NOMO-1 (cell line): Measurements from ENCODE around the gene SLC9A2.

ENCODE experiments used
- DNase-seq, 2 experiments: peaks; one replicate each; lab custom pipeline; 2025; ENCODE audit not compliant: unreplicated experiment in 2 of 2; lab: John Stamatoyannopoulos, UW

SLC9A2 gene

GRCh38 chr2:102615620-102616436 is 3.5 kb upstream of the SLC9A2 start:
- peak; percentile 56 to 61 for DNase-seq

DNA sequence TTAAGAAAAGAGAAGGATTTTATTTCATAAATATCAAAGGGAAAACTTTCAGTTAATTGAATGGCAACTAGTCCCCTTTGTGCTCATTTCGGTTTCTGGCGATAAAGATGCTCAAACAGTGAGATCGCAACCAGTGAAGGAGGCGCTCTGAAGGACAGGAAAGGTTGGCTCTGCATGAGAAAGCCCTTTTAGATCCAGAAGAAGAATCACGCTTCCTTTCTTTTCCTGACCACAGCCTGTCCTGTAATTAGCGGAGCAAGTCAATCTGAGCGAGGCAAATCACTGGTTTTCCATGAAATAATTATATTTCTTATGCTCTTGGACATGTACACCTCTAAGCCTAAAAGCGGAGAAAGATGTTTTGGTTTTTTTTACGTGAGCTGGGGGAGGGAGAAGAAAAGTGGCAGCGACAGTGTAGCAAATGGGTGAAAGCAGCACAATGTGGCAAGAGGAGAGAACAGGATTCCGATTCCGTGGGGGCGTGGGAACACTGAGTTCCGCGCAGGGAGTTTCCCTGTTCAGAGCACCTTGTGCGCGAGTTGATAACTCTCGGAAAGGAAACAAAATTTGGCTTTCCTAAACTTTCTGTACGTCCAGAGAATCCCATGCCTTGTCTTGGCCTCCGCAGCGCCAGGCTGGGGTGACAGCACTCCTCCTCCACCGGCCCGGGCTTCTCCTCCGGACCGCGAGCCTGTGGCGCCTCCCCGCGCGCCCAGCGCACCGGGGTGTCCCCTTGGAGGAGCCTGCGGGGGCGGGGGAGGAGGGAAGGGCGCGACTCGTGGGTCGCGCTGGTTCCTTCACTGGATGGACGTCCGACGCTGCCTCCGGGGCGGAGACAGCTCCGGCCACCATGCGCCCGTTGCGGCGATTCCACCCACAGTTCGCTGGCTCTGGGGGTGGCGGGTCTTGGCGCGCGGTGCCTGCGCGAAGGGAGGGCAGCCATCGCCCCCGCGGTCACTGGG is 620 bp upstream of the SLC9A2 start:
- no peak for DNase-seq

- no peak for DNase-seq
Observed at GRCh38 chr2:102620332-102620731, 979 bp downstream of the SLC9A2 start.

DNA sequence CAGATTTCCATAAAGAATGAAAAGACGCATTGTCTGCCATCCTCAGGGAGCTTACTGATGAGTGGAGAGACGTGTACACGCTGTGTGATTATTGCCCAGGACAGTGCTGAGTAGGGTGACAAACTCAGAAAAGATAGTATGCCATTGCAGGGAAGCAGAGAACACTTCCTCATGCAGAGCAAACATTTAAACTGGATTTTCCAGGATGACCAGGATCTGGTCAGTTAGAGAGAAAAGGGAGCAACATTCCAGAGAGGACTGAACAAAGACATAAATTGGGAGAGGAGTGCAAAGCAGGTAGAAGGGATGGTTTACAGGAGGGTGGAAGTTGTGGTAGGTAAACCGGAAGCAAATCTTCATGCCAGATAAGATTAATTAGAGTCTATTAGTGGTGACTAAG is 2.3 kb downstream of the SLC9A2 start:
- no peak for DNase-seq

- DNase-seq, result no peak
Observed at GRCh38 chr2:102622646-102623045, 3.3 kb downstream of the SLC9A2 start.

- DNase-seq, result no peak
Observed at GRCh38 chr2:102630458-102630857, 11.1 kb downstream of the SLC9A2 start.

GRCh38 chr2:102632380-102633175 is 13.2 kb downstream of the SLC9A2 start:
- no peak for DNase-seq

DNA sequence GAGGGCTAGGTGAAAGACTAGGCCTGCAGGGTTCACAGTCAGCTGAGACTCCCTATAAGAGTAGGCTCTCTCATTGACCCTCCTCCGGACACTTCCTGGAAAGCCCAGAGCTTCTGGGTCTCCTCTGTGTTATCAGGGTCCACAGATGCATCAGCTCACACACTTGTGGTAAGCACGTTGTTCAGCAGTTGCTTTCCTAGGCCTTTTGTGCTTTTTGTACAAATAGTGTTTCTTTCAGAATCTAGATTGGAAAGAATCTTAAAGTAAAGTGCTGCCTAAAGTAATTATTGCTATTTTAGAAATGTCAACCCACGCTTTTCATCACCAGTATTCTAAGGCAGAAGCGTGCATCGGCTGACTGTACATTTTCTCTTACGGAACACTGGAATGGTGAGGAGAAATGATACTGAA is 15.5 kb downstream of the SLC9A2 start:
- no peak for DNase-seq

GRCh38 chr2:102635317-102635716 is 16.0 kb downstream of the SLC9A2 start:
- no peak for DNase-seq

GRCh38 chr2:102636283-102636907 is 17.0 kb downstream of the SLC9A2 start:
- DNase-seq, result no peak

- no peak for DNase-seq
Observed at GRCh38 chr2:102637358-102637757, 18.0 kb downstream of the SLC9A2 start.

- no peak for DNase-seq
Observed at GRCh38 chr2:102639429-102639828, 20.1 kb downstream of the SLC9A2 start.

GRCh38 chr2:102652126-102652525 is 32.8 kb downstream of the SLC9A2 start:
- DNase-seq, result no peak

- DNase-seq, result no peak
Observed at GRCh38 chr2:102657770-102658169, 38.4 kb downstream of the SLC9A2 start.

DNA sequence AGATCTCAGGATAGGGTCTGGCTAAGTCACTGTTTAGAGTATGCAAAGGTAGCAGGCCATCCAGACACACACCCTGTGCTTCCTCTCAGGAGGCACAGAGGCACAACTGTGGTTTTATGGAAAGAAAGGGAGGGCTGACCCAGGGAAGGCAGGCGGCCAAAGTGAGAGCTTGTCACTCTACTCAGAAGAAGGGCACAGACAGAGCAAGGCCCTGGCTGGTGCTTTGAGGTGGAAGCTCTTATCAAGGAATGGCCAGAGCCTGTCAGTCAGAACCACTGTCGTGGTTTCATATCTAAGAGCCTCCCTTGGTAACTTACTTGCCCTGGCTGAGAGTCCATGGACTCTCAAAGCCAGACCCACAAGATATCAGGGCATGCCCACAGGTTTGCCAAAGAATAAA is 40.7 kb downstream of the SLC9A2 start:
- DNase-seq, result no peak

DNA sequence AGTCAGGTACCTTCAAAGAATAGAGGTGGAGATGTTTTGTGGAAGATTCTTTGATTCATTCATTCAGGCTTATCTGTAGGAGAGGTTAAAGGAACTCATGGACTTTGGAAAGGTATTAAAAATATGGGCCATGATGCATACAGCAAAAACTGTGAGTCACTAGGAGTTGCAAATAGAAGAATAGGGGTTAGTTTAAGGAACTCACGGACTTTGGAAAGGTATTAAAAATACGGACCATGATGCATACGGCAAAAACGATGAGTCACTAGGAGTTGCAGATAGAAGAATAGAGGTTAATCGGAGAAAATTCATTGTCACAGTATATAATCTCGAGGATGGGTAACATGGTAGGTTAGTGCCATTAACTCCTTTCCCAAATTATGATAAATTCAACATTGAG is 41.2 kb downstream of the SLC9A2 start:
- DNase-seq, result no peak

DNA sequence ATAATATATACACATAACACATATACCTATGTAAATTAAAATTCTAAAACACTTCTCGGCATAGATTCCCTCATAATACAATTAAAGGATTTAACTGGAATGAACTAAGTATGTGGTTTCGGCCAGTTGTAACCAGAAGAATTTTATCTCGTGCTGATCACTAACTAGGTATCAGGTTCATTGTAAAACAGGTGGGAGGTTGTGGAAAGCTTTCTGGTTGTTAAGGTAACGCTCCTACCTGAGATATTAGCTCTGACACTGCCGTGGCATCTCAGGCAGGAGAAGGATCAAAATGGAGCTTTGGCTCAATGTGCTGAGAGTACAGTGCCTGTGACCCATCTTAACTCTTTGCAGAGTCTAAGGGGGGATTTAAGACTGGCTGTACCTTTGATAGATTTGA is 42.5 kb downstream of the SLC9A2 start:
- DNase-seq, result no peak

GRCh38 chr2:102662833-102663232 is 43.5 kb downstream of the SLC9A2 start:
- no peak for DNase-seq

- DNase-seq, result no peak
Observed at GRCh38 chr2:102663381-102663780, 44.0 kb downstream of the SLC9A2 start.

DNA sequence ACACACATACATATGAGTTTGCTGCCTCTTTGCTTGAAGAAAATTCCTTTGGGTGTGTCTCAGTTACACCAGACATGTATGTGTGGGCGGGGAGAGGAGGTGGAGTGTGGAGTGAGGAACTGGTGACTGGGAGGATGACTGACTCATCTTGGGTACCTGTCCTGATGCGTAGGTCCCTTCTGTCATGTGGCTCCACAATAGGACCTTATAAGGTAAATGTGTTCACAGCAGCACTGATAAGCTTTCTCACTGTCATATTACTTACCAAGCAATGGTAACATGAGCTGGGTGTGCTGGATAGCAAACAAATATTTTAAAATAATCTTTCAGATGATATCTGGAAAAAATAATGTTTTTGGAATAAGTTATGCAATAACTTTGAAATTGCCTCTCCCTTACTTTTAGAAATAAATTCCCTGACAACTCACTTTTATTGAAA is 45.1 kb downstream of the SLC9A2 start:
- DNase-seq, result no peak
